Measurements from ENCODE around the gene TADA3.

GRCh38 chr3:9749296-9749644 lies 43.0 kb downstream of the TADA3 start:
- TF ChIP-seq CTCF (conservative IDR thresholded peaks at IDR 0.05; ENCODE audit: low read length) = no peak
- TF ChIP-seq EZH2phosphoT487 (IDR thresholded peaks at IDR 0.05; ENCODE audit: borderline replicate concordance, low read depth, low read length) = no peak
